GM23338 (cell line): ENCODE measurements around the gene SRPK2.

Source experiments
- CREB1 ChIP-seq: fragments of 250-450 bp; sonication (Bioruptor Pico); IDR thresholded peaks from 2 replicates; pipeline ENCODE4 v1.5.0; 2020; ENCODE audit warnings: low read depth, mild to moderate bottlenecking, moderate library complexity
- CTCF ChIP-seq, 2 experiments: fragments of 200-600 bp in 1 of 2; sonication (generic) in 1 of 2; conservative IDR thresholded peaks; 2 replicates each; pipeline versions ENCODE4 v1.5.1 to v1.6.1; 2016 to 2017; ENCODE audit warnings: antibody characterized with exemption in 2 of 2, low read depth in 2 of 2, mild to moderate bottlenecking in 2 of 2, moderate library complexity in 1 of 2
- ETS1 ChIP-seq: IDR thresholded peaks from 2 replicates; pipeline ENCODE4 v1.6.1; 2016; ENCODE audit warnings: antibody characterized with exemption
- EZH2 ChIP-seq: fragments of 200-600 bp; sonication (generic); IDR thresholded peaks from one replicate; pipeline ENCODE4 v1.8.0; 2017; ENCODE audit warnings: antibody characterized with exemption, mild to moderate bottlenecking, low read depth; ENCODE audit not compliant: unreplicated experiment
- POLR2AphosphoS5 ChIP-seq: IDR thresholded peaks from 2 replicates; pipeline ENCODE4 v1.6.1; 2016; ENCODE audit warnings: antibody characterized with exemption, low read depth
- STAT1 ChIP-seq: IDR thresholded peaks from one replicate; pipeline ENCODE4 v1.6.1; 2016; ENCODE audit warnings: antibody characterized with exemption; ENCODE audit not compliant: unreplicated experiment
- TF ChIP-seq, protein P1 (sequence below): IDR thresholded peaks from one replicate; pipeline ENCODE4 v1.6.1; 2018; ENCODE audit warnings: antibody characterized with exemption; ENCODE audit not compliant: unreplicated experiment

- TF ChIP-seq CTCF (conservative IDR thresholded peaks at IDR 0.05; ENCODE audit: low read depth in 2 of 2) (no peak), POLR2AphosphoS5 (no peak), EZH2 (no peak), CREB1 (no peak), STAT1 (no peak), ETS1 (no peak)
- TF ChIP-seq, protein P1, sequence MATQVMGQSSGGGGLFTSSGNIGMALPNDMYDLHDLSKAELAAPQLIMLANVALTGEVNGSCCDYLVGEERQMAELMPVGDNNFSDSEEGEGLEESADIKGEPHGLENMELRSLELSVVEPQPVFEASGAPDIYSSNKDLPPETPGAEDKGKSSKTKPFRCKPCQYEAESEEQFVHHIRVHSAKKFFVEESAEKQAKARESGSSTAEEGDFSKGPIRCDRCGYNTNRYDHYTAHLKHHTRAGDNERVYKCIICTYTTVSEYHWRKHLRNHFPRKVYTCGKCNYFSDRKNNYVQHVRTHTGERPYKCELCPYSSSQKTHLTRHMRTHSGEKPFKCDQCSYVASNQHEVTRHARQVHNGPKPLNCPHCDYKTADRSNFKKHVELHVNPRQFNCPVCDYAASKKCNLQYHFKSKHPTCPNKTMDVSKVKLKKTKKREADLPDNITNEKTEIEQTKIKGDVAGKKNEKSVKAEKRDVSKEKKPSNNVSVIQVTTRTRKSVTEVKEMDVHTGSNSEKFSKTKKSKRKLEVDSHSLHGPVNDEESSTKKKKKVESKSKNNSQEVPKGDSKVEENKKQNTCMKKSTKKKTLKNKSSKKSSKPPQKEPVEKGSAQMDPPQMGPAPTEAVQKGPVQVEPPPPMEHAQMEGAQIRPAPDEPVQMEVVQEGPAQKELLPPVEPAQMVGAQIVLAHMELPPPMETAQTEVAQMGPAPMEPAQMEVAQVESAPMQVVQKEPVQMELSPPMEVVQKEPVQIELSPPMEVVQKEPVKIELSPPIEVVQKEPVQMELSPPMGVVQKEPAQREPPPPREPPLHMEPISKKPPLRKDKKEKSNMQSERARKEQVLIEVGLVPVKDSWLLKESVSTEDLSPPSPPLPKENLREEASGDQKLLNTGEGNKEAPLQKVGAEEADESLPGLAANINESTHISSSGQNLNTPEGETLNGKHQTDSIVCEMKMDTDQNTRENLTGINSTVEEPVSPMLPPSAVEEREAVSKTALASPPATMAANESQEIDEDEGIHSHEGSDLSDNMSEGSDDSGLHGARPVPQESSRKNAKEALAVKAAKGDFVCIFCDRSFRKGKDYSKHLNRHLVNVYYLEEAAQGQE: no peak
Observed at GRCh38 chr7:105246256-105246655, 142.5 kb downstream of the SRPK2 start.
